Measurements from ENCODE around the gene NKAIN2. TPM values are rescaled to one million over a fixed set of nuclear protein-coding genes. Genes with fewer than 3 reads are reported as not detected.

Gene NKAIN2
- polyA plus RNA-seq, 1 of the 3 experiments (the other 2 are of a cell fraction): not detected

GRCh38 chr6:124670801-124671200, 867.1 kb downstream of the NKAIN2 start:
- CTCF ChIA-PET: no interaction called here
- H3K9ac ChIP-seq: no peak overlapping the region
- H3K79me2 ChIP-seq (ENCODE audit: insufficient read depth): no peaks in the 10 kb centered on the region
- no peak for TF ChIP-seq NFIC (IDR thresholded peaks at IDR 0.05; ENCODE audit: borderline replicate concordance)
- no peak for TF ChIP-seq NRF1 (IDR thresholded peaks at IDR 0.05; ENCODE audit: low read depth, low read length)
- no peak for TF ChIP-seq YY1 (IDR thresholded peaks at IDR 0.05; ENCODE audit: low read depth)
- no peak for TF ChIP-seq RAD21 (IDR thresholded peaks at IDR 0.05; ENCODE audit: low read length)
- no peaks in the 10 kb centered on the region for H3K9me2 ChIP-seq
- no peaks in the 10 kb centered on the region for H3K36me3 ChIP-seq (replicated peaks in 1 of 2; ENCODE audit: control insufficient read depth in 1 of 2, insufficient read depth in 2 of 2, low read length in 1 of 2)
- H3K27me3 ChIP-seq (ENCODE audit: insufficient read depth): no peaks in the 10 kb centered on the region
- POLR2A ChIA-PET: no interaction called here
- no peaks in the 10 kb centered on the region for H3K4me1 ChIP-seq (ENCODE audit: control insufficient read depth in 1 of 2, insufficient read depth in 2 of 2, low read depth in 1 of 2, low read length in 1 of 2)
- no peaks in the 10 kb centered on the region for H3F3A ChIP-seq (replicated peaks; ENCODE audit: insufficient read depth)
- H3K27ac ChIP-seq (ENCODE audit: low read depth in 2 of 2, low read length in 1 of 2): no peak overlapping the region
- H4K20me1 ChIP-seq (ENCODE audit: insufficient read depth): no peaks in the 10 kb centered on the region
- H3K4me2 ChIP-seq: no peak overlapping the region
- no peak for DNase-seq
- no peak overlapping the region for H3K4me3 ChIP-seq (ENCODE audit: low read depth in 2 of 2, low read length in 1 of 2)
- H3K9me3 ChIP-seq: no peaks in the 10 kb centered on the region
- WGBS (ENCODE audit: low lambda C conversion rate): 7% methylated on average over 3 of the region's 3 CpGs
- H2AFZ ChIP-seq (ENCODE audit: low read depth): no peak overlapping the region

GRCh38 chr6:124671324-124671723, 867.7 kb downstream of the NKAIN2 start:
- Histone ChIP-seq H3K27ac (ENCODE audit: low read depth in 2 of 2, low read length in 1 of 2) (no peak overlapping the region), H4K20me1 (ENCODE audit: insufficient read depth) (no peaks in the 10 kb centered on the region), H2AFZ (ENCODE audit: low read depth) (no peak overlapping the region), H3K79me2 (ENCODE audit: insufficient read depth) (no peaks in the 10 kb centered on the region), H3K36me3 (replicated peaks in 1 of 2; ENCODE audit: control insufficient read depth in 1 of 2, insufficient read depth in 2 of 2, low read length in 1 of 2) (no peaks in the 10 kb centered on the region), H3K9ac (no peak overlapping the region), H3K4me1 (ENCODE audit: control insufficient read depth in 1 of 2, insufficient read depth in 2 of 2, low read depth in 1 of 2, low read length in 1 of 2) (no peaks in the 10 kb centered on the region), H3K9me2 (no peaks in the 10 kb centered on the region), H3K4me3 (ENCODE audit: low read depth in 2 of 2, low read length in 1 of 2) (no peak overlapping the region), H3K27me3 (ENCODE audit: insufficient read depth) (no peaks in the 10 kb centered on the region), H3K4me2 (no peak overlapping the region), H3K9me3 (no peaks in the 10 kb centered on the region), H3F3A (replicated peaks; ENCODE audit: insufficient read depth) (no peaks in the 10 kb centered on the region)
- no peak for DNase-seq
- no peak for TF ChIP-seq MEF2A (IDR thresholded peaks at IDR 0.05; ENCODE audit: borderline replicate concordance, low read depth)
- TF ChIP-seq FOXM1 (IDR thresholded peaks at IDR 0.05; ENCODE audit: low read depth): no peak
- TF ChIP-seq FOXJ3 (CRISPR knock-in tag; IDR thresholded peaks at IDR 0.05): no peak
- no peak for TF ChIP-seq SMC3 (IDR thresholded peaks at IDR 0.05; ENCODE audit: low read depth, low read length)
- no peak for TF ChIP-seq SIN3A (IDR thresholded peaks at IDR 0.05; ENCODE audit: borderline replicate concordance, low read depth, low read length)
- TF ChIP-seq USF2 (IDR thresholded peaks at IDR 0.05; ENCODE audit: borderline replicate concordance, low read depth, low read length): no peak
- no peak for TF ChIP-seq GATA2 (CRISPR knock-in tag; IDR thresholded peaks at IDR 0.05)
- TF ChIP-seq ELF1 (IDR thresholded peaks at IDR 0.05): no peak
- TF ChIP-seq NFIC (IDR thresholded peaks at IDR 0.05; ENCODE audit: borderline replicate concordance): no peak
- no peak for TF ChIP-seq REST (IDR thresholded peaks at IDR 0.05; ENCODE audit: low read depth, low read length)
- TF ChIP-seq USF1 (IDR thresholded peaks at IDR 0.05; ENCODE audit: borderline replicate concordance, low read depth): no peak
- POLR2A ChIA-PET: no interaction called here
- CTCF ChIA-PET: interaction anchor here (0.9 kb wide), 1 partner anchor 18 kb away, joined by 4 read pairs; no protein-coding TSS in a partner anchor

Data from SK-N-SH (cell line).